Daoy (cell line): ENCODE measurements around the gene INTS6. TPM values are rescaled to one million over a fixed set of nuclear protein-coding genes. Genes with fewer than 3 reads are reported as not detected.

Experiments used
- DNase-seq: peaks from one replicate; pipeline ENCODE4 v3.0.0-alpha.2; 2015; ENCODE audit warnings: low read depth
- total RNA-seq: library from RNA; depleted of rRNA; stranded (reverse); fragments of >200 nt; shearing (Covaris generic); gene quantifications from 2 replicates; pipeline ENCODE4 v1.2.3, GENCODE V29; 2014; rRNA removed

The INTS6 gene
- total RNA-seq, 1 experiment from 2014 or later, result 19.1 TPM

- DNase-seq, result no peak
Observed at GRCh38 chr13:51318876-51319275, 134.0 kb downstream of the INTS6 start.

GRCh38 chr13:51318015-51318414 is 134.8 kb downstream of the INTS6 start:
- DNase-seq, result peak; percentile 12

GRCh38 chr13:51317262-51317661 is 135.6 kb downstream of the INTS6 start:
- DNase-seq, result peak; percentile 56

- no peak for DNase-seq
Observed at GRCh38 chr13:51313619-51314018, 139.2 kb downstream of the INTS6 start.

GRCh38 chr13:51311957-51312520 is 140.8 kb downstream of the INTS6 start:
- DNase-seq, result no peak

Other genes with a start within 250 kb of the INTS6 start
- gene FAM124A, start 230.6 kb downstream of the INTS6 start, total RNA-seq, result 0.46 and 1.0 TPM in 2 replicates
- not detected in 2 replicates for gene SERPINE3, start 113.3 kb downstream of the INTS6 start, total RNA-seq
- 1.4 and 4.5 TPM in 2 replicates for gene WDFY2, start 131.4 kb upstream of the INTS6 start, total RNA-seq